ENCODE results near the gene PITPNM1.

DNA sequence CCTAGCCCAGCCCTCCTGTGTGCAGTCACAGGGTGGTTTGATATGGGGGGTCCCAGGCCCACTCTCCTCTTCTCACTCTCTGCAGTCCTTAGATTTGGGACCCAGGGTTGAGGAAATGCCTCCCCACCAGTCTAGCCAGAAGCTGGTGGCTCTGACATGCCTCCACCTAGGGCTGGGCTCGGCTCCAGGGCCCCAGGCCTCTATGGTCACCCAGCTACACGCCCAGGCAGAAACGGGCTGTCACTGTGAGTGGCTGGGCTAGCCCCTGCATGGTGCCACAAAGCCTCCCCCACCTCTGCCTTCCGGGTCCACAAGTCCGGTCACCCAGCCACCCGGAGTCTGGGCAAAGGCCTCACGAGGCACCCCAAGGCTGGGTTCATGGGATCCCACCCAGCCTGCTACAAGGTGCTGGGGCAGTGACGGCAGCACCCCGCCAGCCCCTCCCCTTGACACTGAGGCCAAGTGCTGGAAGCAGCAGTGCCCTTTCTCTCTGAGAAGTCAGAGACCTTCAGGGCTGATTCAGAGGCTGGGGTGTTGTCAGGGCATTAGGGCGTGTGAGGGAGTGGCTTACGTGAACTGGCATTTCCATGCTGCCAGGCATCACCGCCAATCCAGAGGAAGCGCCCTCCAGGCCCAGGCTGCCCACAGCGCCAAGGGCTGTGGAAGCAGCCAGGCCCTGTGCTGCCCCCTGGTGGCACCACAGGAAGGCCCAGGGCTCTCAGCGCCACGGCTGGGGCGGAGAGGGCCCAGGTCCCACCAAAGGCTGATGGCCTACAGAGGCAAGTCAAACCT is 638 bp upstream of the PITPNM1 start:
- TF ChIP-seq SMC3 (conservative IDR thresholded peaks at IDR 0.05; ENCODE audit: poor library complexity) (peak; percentile 83), POLR2AphosphoS5 (IDR thresholded peaks at IDR 0.05) (no peak), EP300 (conservative IDR thresholded peaks at IDR 0.05; ENCODE audit: poor library complexity, severe bottlenecking) (no peak), RAD21 (conservative IDR thresholded peaks at IDR 0.05) (peak; percentile 76)
- TF ChIP-seq, protein P1, sequence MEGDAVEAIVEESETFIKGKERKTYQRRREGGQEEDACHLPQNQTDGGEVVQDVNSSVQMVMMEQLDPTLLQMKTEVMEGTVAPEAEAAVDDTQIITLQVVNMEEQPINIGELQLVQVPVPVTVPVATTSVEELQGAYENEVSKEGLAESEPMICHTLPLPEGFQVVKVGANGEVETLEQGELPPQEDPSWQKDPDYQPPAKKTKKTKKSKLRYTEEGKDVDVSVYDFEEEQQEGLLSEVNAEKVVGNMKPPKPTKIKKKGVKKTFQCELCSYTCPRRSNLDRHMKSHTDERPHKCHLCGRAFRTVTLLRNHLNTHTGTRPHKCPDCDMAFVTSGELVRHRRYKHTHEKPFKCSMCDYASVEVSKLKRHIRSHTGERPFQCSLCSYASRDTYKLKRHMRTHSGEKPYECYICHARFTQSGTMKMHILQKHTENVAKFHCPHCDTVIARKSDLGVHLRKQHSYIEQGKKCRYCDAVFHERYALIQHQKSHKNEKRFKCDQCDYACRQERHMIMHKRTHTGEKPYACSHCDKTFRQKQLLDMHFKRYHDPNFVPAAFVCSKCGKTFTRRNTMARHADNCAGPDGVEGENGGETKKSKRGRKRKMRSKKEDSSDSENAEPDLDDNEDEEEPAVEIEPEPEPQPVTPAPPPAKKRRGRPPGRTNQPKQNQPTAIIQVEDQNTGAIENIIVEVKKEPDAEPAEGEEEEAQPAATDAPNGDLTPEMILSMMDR (IDR thresholded peaks at IDR 0.05; ENCODE audit: poor library complexity, severe bottlenecking) = peak; percentile 90
